ENCODE measurements around the gene RAP2C. TPM values are rescaled to one million over a fixed set of nuclear protein-coding genes. Genes with fewer than 3 reads are reported as not detected.

RAP2C gene
- total RNA-seq, 2 experiments from 2014 or later = 32.5 to 39.7 TPM

- CTCF ChIA-PET = interaction anchor here (2.0 kb wide), 1 partner anchor 125 kb away, joined by 7 read pairs; no protein-coding TSS in a partner anchor
Measured at GRCh38 chrX:132217203-132218073, 1.8 kb downstream of the RAP2C start.

DNA sequence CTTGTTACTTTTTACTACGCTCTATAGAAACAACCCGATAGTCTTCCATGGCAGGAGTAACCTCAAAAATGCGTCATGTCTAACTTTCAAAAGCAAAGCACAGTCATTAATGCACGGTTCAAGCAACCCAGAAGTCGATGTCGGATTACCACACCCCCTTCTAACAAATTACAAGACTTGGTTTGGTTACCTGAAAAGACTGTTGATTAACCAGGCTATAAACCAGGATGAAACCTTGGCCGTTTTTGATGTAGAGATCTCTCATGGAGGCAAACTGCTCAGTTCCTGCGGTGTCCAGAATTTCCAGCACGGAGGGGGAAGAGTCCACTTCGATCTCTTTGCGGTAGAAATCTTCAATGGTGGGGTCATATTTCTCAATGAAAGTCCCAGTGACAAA lies 2.4 kb downstream of the RAP2C start:
- DNase-seq = peak; percentile 47
- CTCF ChIA-PET = interaction anchor here (2.0 kb wide), 1 partner anchor 125 kb away, joined by 7 read pairs; no protein-coding TSS in a partner anchor
- H3K9me3 Mint-ChIP-seq (ENCODE audit: low read depth) = no peaks in the 10 kb centered on the region
- H3K27ac Mint-ChIP-seq = peak overlapping the region; percentile 95
- H3K27me3 Mint-ChIP-seq = no peaks in the 10 kb centered on the region
- H3K4me1 Mint-ChIP-seq = peaks cover 32% of the 10 kb centered on the region
- peak overlapping the region; percentile 90 for H3K4me3 Mint-ChIP-seq
- H3K36me3 Mint-ChIP-seq = peaks cover 19% of the 10 kb centered on the region
- ATAC-seq = peak; percentile 42

More at GRCh38 chrX:132217203-132218073, 1.8 kb downstream of the RAP2C start:
- DNase-seq = peak; percentile 85
- H3K9me3 Mint-ChIP-seq (ENCODE audit: low read depth) = no peaks in the 10 kb centered on the region
- peak overlapping the region; percentile 95 for H3K27ac Mint-ChIP-seq
- peaks cover 30% of the 10 kb centered on the region for H3K4me1 Mint-ChIP-seq
- peak; percentile 78 for ATAC-seq
- H3K27me3 Mint-ChIP-seq = no peaks in the 10 kb centered on the region
- peak overlapping the region; percentile 90 for H3K4me3 Mint-ChIP-seq
- H3K36me3 Mint-ChIP-seq = peaks cover 17% of the 10 kb centered on the region

DNA sequence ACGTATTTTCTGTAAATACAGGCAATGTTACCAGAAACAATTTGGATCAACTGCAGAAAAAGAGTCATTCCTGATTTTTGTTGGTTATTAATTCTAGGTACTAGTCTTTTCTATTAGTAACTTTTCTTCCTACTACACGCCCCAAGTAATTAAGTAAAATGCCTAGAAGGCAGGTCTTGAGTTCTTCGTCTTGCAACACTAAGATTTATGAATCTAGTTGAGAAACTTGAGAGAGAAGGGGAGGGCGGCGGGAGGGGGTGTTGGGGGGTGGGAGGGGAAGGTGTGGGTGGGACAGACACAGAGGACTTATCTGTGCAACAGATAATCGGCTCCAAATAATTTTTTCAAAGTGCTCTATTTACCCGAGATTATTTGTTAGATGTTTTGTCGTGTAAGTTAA lies 3.0 kb downstream of the RAP2C start:
- Mint-ChIP-seq H3K36me3 (peaks cover 23% of the 10 kb centered on the region), H3K27me3 (no peaks in the 10 kb centered on the region), H3K9me3 (ENCODE audit: low read depth) (no peaks in the 10 kb centered on the region), H3K4me1 (peaks cover 37% of the 10 kb centered on the region), H3K4me3 (peak overlapping the region; percentile 90), H3K27ac (peak overlapping the region; percentile 95)
- CTCF ChIA-PET = interaction anchor here (2.0 kb wide), 1 partner anchor 124 kb away, joined by 7 read pairs; no protein-coding TSS in a partner anchor
- DNase-seq (no peak), ATAC-seq (no peak)

- Mint-ChIP-seq H3K27ac (peak overlapping the region; percentile 54), H3K9me3 (ENCODE audit: low read depth) (no peaks in the 10 kb centered on the region), H3K27me3 (no peaks in the 10 kb centered on the region), H3K4me3 (peak overlapping the region; percentile 90), H3K4me1 (peaks cover 42% of the 10 kb centered on the region), H3K36me3 (peaks cover 29% of the 10 kb centered on the region)
- DNase-seq (no peak), ATAC-seq (no peak)
- CTCF ChIA-PET = no interaction called here
Measured at GRCh38 chrX:132214518-132214917, 4.7 kb downstream of the RAP2C start.

GRCh38 chrX:132209527-132209926 lies 9.7 kb downstream of the RAP2C start:
- ATAC-seq (no peak), DNase-seq (no peak)
- CTCF ChIA-PET = interaction anchor here (0.9 kb wide), 1 partner anchor 10 kb away, joined by 4 read pairs; the partner anchor contains the start of gene RAP2C
- Mint-ChIP-seq H3K36me3 (peaks cover 29% of the 10 kb centered on the region), H3K27ac (no peak overlapping the region), H3K9me3 (ENCODE audit: low read depth) (no peaks in the 10 kb centered on the region), H3K4me1 (peaks cover 35% of the 10 kb centered on the region), H3K27me3 (no peaks in the 10 kb centered on the region), H3K4me3 (no peak overlapping the region)

GRCh38 chrX:132208422-132208821 lies 10.8 kb downstream of the RAP2C start:
- H3K27ac Mint-ChIP-seq = no peak overlapping the region
- ATAC-seq = no peak
- H3K27me3 Mint-ChIP-seq = no peaks in the 10 kb centered on the region
- peaks cover 26% of the 10 kb centered on the region for H3K4me1 Mint-ChIP-seq
- H3K9me3 Mint-ChIP-seq (ENCODE audit: low read depth) = no peaks in the 10 kb centered on the region
- peaks cover 20% of the 10 kb centered on the region for H3K36me3 Mint-ChIP-seq
- DNase-seq = no peak
- H3K4me3 Mint-ChIP-seq = no peak overlapping the region
- CTCF ChIA-PET = interaction anchor here (0.9 to 2.5 kb wide), 2 partner anchors 11 kb away, joined by 4 to 7 read pairs; partner anchors contain the start of gene RAP2C

- DNase-seq = no peak
- peaks cover 21% of the 10 kb centered on the region for H3K36me3 Mint-ChIP-seq
- ATAC-seq = no peak
- no peak overlapping the region for H3K4me3 Mint-ChIP-seq
- no peak overlapping the region for H3K27ac Mint-ChIP-seq
- H3K27me3 Mint-ChIP-seq = no peaks in the 10 kb centered on the region
- H3K9me3 Mint-ChIP-seq (ENCODE audit: low read depth) = no peaks in the 10 kb centered on the region
- peaks cover 24% of the 10 kb centered on the region for H3K4me1 Mint-ChIP-seq
- CTCF ChIA-PET = interaction anchor here (2.5 kb wide), 1 partner anchor 11 kb away, joined by 7 read pairs; the partner anchor contains the start of gene RAP2C
Measured at GRCh38 chrX:132207996-132208395, 11.3 kb downstream of the RAP2C start.

DNA sequence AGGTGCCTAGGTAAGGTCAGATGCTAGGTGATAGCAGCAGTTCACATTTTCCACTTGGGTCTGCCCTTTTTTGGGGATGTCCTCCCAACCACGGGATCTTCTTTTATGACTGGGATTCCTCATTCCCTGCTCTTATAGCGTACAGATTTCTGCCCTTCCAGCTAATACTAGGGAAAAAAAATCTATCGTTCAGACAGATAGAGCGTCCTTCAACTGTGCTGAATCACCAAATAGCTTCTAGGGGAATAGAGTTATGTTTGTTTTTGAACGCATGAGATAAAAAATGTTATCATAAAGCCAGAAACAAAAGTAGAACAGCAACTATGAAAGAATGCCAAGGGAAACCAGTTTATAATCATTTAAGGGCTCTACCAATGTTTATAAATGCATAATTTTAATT lies 13.0 kb downstream of the RAP2C start:
- CTCF ChIA-PET = interaction anchor here (2.5 kb wide), 1 partner anchor 13 kb away, joined by 7 read pairs; the partner anchor contains the start of gene RAP2C

GRCh38 chrX:132204629-132205028 lies 14.6 kb downstream of the RAP2C start:
- peaks cover 4% of the 10 kb centered on the region for H3K4me1 Mint-ChIP-seq
- H3K9me3 Mint-ChIP-seq (ENCODE audit: low read depth) = no peaks in the 10 kb centered on the region
- ATAC-seq = no peak
- H3K36me3 Mint-ChIP-seq = peaks cover 6% of the 10 kb centered on the region
- H3K4me3 Mint-ChIP-seq = no peak overlapping the region
- DNase-seq = no peak
- no peaks in the 10 kb centered on the region for H3K27me3 Mint-ChIP-seq
- H3K27ac Mint-ChIP-seq = no peak overlapping the region
- CTCF ChIA-PET = interaction anchor here (0.8 kb wide), 1 partner anchor 8 kb away, joined by 4 read pairs; no protein-coding TSS in a partner anchor

More for the DNA sequence above, 13.0 kb downstream of the RAP2C start:
- ATAC-seq (no peak), DNase-seq (no peak)
- Mint-ChIP-seq H3K27me3 (no peaks in the 10 kb centered on the region), H3K36me3 (peaks cover 11% of the 10 kb centered on the region), H3K4me3 (no peak overlapping the region), H3K9me3 (ENCODE audit: low read depth) (no peaks in the 10 kb centered on the region), H3K4me1 (peaks cover 11% of the 10 kb centered on the region), H3K27ac (no peak overlapping the region)

DNA sequence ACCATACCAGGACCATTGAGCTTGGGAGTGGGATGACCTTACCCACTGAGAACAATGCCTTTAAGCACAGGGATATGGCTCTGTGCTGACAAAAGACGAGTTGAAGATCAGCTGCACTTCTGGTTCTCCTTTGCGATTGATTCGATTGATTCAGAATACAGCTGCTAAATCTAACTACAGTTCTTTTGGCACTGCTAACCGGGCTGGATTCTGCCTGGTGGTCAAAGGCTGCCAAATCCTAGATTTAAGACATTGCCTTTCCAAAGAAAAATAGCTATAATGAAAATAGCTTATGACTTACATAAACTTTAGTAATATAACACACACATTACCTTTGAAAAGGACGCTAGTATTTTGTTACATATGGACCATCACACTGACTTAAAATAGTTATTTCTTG lies 18.3 kb downstream of the RAP2C start:
- H3K27ac Mint-ChIP-seq = no peak overlapping the region
- no peaks in the 10 kb centered on the region for H3K4me1 Mint-ChIP-seq
- CTCF ChIA-PET = no interaction called here
- H3K9me3 Mint-ChIP-seq (ENCODE audit: low read depth) = peaks cover 4% of the 10 kb centered on the region
- H3K36me3 Mint-ChIP-seq = peaks cover 4% of the 10 kb centered on the region
- DNase-seq (no peak), ATAC-seq (no peak)
- no peak overlapping the region for H3K4me3 Mint-ChIP-seq
- no peaks in the 10 kb centered on the region for H3K27me3 Mint-ChIP-seq

- no peak overlapping the region for H3K27ac Mint-ChIP-seq
- no peaks in the 10 kb centered on the region for H3K27me3 Mint-ChIP-seq
- H3K9me3 Mint-ChIP-seq (ENCODE audit: low read depth) = peaks cover 4% of the 10 kb centered on the region
- no peak for DNase-seq
- H3K36me3 Mint-ChIP-seq = peaks cover 4% of the 10 kb centered on the region
- CTCF ChIA-PET = interaction anchor here (0.6 kb wide), 1 partner anchor 11 kb away, joined by 3 read pairs; no protein-coding TSS in a partner anchor
- H3K4me3 Mint-ChIP-seq = no peak overlapping the region
- no peak for ATAC-seq
- peaks cover 1% of the 10 kb centered on the region for H3K4me1 Mint-ChIP-seq
Measured at GRCh38 chrX:132199941-132200340, 19.3 kb downstream of the RAP2C start.

DNA sequence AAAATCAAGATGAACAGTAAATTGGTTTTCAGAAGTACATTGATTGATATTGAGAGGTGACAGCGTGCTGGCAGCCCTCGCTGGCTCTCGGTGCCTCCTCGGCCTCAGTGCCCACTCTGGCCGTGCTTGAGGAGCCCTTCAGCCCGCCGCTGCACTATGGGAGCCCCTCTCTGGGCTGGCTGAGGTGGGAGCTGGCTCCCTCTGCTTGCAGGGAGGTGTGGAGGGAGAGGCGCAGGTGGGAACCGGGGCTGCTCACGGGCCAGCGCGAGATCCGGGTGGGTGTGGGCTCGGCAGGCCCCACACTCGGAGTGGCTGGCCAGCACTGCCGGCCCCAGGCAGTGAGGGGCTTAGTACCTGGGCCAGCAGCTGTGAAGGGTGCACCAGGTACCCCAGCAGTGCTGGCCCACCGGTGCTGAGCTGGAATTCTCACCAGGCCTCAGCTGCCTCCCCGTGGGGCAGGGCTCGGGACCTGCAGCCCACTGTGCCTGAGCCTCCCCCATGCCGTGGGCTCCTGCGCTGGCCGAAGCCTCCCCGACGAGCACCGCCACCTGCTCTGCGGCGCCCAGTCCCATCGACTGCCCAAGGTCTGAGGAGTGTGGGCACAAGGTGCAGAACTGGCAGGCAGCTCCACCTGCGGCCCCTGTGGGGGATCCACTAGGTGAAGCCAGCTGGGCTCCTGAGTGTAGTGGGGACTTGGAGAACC lies 25.2 kb downstream of the RAP2C start:
- H3K27me3 Mint-ChIP-seq = no peaks in the 10 kb centered on the region
- H3K4me3 Mint-ChIP-seq = no peak overlapping the region
- peaks cover 4% of the 10 kb centered on the region for H3K36me3 Mint-ChIP-seq
- peaks cover 4% of the 10 kb centered on the region for H3K9me3 Mint-ChIP-seq (ENCODE audit: low read depth)
- H3K4me1 Mint-ChIP-seq = peaks cover 2% of the 10 kb centered on the region
- CTCF ChIA-PET = no interaction called here
- no peak overlapping the region for H3K27ac Mint-ChIP-seq
- DNase-seq = no peak
- ATAC-seq = no peak

GRCh38 chrX:132191938-132192337 lies 27.3 kb downstream of the RAP2C start:
- CTCF ChIA-PET = no interaction called here
- DNase-seq = no peak
- H3K27me3 Mint-ChIP-seq = no peaks in the 10 kb centered on the region
- peaks cover 2% of the 10 kb centered on the region for H3K4me1 Mint-ChIP-seq
- H3K4me3 Mint-ChIP-seq = no peak overlapping the region
- ATAC-seq = no peak
- peaks cover 4% of the 10 kb centered on the region for H3K9me3 Mint-ChIP-seq (ENCODE audit: low read depth)
- H3K36me3 Mint-ChIP-seq = peaks cover 4% of the 10 kb centered on the region
- no peak overlapping the region for H3K27ac Mint-ChIP-seq

All from activated CD8-positive, alpha-beta memory T cell treated with anti-CD3 and anti-CD28 coated beads, Interleukin-2, amount 10 ng/mL, durations not matched to agents 7 days and 5 days (primary cell).